GOT3 (cell line): ENCODE measurements around the gene TENM4.
"Not testable (repeated sequence)": the region's sequence is repeated elsewhere in the genome, so short reads cannot be mapped to it uniquely, and the experiment has no call there.

Source experiments
- DNase-seq: peaks from one replicate; lab custom pipeline; 2025; ENCODE audit warnings: mixed read lengths; lab: John Stamatoyannopoulos, UW

Gene TENM4

DNA sequence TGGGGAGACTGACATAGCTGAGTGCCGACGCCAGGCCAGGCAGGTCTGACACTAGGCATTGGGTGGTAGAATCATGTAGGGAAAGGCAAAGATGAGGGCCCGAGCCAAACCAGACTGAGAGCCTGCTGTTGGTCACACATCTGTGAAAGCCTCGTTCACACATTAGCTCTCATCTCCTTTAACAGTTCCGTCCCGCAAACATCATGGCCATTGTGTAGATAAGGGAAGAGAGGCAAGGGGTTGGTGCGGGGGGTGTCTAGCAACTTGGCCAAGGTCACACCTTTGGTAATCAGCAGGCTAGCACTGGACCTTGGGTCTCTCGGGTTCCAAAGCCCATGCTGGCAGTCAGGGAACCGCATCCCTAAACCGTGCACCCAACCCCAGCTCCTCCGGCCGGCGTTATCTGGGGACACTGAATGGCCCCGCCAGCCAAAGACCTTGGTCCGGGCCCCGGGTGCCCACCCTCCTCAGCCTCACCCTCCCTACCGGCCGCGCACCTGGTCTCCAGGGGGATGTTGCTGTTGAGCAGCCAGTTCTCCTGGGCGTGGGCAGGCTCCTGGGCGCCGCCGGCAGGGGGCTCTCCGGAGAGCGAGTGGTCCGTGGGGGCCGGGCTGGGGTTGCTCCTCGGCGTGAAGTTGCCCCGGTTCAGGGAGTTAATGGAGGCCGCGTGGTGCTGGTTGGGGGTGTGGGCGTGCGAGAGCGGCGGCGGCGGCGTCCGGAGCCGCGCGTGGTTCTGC lies 537.9 kb downstream of the TENM4 start:
- no peak for DNase-seq

DNA sequence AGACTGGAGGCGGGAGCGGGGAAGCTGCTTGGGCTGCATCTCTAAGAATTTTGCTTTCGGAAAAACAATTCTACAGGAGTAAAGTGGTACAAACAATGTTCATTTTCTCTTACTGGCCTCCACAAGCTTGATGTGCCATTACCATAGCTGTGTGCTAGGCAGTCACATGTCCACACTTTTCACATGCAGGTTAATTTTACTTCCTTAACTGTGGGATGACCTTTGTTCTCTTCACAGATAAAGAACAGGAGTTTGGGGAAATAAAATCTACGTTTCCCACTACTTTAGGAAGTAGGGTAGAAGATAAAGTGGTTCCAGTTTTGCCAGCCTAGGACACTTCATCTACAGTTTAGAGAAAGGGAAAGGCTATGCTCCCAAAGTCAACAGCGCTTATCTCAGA lies 539.0 kb downstream of the TENM4 start:
- no peak for DNase-seq

DNA sequence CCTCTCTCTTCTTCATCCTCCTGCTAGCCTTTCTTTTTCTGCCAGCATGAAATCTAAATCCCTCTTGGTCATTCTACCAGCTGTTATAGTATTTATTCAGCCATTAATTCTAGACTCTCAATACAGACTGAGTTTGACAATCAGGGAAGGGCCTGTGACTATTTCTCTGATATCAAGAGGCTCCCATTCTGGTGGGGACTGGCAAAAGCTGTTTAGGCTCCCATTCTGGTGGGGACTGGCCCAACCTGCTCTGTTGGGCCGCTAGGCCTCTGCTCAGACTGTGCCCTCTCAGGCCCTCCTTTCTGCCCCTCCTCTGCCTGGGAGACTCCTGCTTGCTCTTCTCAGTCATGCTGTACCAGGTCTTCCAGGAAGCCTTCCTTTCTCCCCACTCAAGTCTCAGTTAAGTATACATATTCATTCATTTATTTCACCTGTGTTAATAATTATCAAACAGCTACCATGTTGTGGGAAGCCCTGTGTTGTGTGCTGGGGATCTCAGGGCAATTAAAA lies 542.5 kb downstream of the TENM4 start:
- no peak for DNase-seq

DNA sequence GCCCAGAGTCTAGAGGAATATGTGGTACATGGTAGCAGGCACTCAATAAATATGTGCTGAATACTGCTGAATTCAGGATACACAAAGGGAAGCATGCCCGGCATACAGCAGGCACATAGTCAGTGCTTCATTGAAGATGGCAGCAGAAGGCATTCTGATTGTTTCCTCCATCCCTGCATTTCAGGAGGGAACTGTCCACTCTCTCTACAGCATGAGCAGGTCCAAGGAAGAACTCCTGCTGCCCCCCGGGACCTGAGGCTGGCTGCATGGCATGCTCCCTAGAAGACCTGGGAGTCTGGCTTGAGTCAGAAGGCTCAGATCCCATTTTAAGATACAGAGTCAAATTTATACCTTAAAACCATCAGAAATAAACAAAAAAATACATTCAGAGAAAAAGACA lies 546.8 kb downstream of the TENM4 start:
- DNase-seq: no peak

DNA sequence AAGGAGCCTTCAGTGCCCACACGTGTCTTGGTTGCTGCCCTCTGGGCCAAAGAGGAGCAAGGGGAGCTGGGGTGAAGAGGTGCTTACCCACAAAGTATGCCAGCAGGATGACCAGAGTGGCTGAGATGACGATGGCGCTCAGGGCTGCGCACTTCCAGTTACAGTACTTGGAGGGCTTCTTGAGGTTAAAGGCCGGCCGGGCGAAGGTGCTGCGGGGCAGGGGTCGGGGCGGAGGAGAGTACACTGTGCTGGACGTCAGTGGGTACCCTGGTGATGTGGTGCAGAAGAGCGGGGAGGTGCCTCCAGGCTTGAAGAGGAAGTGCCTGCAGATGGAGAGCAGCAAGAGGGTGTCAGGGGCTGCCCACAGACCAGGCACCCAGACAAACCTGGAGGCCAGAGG lies 551.1 kb downstream of the TENM4 start:
- DNase-seq: no peak

DNA sequence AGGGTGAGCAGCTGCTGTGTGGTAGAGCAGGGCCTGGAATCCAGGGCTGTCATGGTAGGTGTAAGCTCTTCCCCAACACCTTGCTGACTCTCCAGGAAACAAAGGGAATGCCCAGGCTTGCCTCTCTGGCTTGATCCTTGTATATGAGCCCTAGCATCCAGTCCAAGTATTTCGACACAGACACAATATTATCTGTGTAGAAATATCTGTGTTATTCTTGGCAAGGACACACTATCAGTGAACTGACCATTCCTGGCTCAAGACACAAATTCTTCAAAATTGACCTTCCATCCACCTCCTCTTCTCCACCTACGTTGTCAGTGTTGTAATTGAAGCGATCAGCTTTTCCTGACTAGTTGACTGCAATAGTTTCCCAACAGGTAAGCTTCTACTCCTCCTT lies 554.2 kb downstream of the TENM4 start:
- no peak for DNase-seq

DNA sequence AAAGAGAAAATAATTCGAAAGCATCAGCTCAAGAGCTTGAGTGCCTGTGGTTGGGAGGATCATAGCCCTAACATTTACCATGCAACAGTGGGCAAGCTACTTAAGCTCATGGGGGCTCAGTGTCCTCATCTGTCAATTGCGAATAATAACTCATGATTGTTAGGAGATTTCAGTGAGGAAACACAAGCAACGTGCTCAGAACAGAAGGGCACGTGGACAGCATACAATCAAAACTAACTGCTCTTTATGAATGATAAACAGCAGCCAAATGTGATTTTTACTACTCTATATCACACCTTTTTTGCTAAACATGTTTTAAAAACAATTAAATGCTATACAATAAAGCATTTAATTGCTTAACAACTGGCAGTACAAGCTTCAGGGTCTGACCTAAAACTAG lies 556.1 kb downstream of the TENM4 start:
- DNase-seq: no peak

DNA sequence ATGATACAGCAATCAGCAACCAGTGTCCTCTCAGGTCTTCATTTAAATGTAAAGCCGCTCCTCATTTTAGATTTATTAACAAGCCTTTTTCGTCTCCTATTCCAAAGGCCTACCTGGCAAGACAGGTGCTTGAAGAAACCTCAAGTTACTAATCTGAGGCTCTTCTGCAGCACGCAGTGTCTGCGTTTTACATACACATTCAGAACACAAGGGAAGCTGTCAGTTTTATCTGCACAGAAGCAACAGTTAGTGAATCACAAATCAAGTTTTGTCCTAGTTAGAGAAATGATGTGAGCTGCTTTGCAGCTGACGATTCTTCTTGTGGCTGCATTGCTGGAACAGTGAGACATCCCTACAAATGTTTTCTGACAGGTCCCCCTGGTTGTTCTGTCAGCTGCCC lies 557.3 kb downstream of the TENM4 start:
- no peak for DNase-seq

DNA sequence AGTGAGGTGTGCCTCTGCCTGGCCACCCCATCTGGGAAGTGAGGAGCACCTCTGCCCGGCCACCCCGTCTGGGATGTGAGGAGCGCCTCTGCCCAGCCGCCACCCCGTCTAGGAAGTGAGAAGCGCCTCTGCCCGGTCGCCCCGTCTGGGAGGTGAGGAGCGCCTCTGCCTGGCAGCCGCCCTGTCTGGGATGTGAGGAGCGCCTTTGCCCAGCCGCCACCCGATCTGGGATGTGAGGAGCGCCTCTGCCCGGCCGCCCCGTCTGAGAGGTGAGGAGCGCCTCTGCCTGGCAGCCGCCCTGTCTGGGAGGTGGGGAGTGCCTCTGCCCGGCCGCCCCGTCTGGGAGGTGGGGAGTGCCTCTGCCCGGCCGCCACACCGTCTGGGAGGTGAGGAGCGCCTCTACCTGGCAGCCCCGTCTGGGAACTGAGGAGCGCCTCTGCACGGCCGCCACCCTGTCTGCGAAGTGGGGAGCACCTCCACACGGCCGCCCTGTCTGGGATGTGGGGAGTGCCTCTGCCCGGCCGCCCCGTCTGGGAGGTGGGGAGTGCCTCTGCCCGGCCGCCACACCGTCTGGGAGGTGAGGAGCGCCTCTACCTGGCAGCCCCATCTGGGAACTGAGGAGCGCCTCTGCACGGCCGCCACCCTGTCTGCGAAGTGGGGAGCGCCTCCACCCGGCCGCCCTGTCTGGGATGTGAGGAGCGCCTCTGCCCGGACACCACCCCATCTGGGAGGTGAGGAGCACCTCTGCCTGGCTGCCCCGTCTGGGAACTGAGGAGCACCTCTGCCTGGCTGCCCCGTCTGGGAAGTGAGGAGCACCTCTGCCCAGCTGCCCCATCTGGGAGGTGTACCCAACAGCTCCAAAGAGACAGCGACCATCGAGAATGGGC lies 561.5 kb downstream of the TENM4 start:
- not testable (repeated sequence) for DNase-seq

DNA sequence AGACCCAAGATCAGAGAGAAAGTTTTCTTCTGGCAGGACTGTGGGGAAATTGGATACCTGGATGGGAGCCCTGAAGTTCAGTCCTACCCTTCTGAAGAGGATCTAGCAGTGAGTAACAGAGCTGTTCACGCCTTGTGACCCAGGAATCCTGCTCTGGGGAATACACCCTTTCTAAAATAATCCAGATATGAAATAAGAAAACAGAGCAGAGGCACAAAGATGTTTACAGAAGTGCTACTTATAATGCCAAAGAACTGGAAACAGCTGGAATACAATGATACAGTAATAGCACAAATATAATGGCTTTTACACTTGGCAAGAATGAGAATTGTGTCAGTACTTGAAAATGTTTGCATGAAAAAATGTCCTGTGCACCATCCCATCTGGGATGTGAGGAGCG lies 562.2 kb downstream of the TENM4 start:
- DNase-seq: no peak

DNA sequence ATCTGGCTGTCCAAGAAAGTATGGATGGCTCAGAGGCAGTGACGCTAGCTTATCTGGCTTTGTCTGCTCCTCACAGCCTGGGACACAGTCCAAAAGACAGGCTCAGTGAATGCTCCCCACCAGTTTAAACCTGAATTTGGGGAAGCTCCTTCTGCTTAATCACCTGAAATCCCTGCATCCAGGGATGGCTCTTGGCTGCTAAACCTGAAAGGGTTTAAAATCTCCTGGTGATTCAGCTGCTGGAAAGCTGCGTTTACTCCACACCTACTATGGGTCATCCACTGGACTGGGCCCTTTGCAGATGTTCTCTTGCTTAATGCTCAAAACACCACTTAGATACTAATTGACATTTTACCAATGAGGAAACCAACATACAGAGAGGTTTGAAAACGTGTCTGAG lies 564.2 kb downstream of the TENM4 start:
- DNase-seq: no peak

DNA sequence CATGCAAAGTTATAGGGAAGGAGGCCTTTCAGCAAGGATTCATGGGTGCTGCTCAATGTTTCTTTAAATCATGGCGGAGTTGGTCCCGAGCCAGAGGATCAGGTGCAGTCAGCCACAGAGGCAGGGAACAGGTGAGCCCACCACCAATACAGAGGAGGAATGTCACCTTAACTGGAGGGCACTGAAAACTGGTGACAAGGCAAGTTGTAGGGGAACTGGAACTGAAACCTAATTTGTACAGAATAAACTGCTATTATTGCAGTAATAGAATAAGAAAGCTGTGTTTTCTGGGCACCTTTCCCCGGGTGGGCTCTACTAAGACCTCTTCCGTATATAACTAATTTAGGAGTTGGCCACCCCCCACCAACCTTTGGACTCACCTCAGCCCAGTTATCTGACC lies 570.2 kb downstream of the TENM4 start:
- DNase-seq: no peak

DNA sequence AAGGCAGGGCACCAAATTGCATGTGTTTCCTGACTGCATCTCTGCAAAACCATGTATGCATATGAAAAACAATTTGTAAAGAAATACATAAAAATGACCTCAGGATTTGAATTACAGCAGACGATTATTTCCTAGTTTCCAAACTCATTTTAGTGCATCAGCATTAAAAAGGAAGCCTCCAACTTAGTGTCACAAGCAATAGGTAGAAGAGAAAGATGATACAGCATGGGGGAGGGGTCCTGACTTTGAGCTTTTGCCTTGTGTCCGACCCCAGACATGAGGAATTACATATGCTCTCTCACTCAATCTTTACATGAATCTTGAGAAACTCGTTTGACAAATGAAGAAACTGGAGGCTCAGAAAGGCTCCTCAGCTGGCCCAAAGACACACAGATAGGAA lies 571.5 kb downstream of the TENM4 start:
- no peak for DNase-seq

DNA sequence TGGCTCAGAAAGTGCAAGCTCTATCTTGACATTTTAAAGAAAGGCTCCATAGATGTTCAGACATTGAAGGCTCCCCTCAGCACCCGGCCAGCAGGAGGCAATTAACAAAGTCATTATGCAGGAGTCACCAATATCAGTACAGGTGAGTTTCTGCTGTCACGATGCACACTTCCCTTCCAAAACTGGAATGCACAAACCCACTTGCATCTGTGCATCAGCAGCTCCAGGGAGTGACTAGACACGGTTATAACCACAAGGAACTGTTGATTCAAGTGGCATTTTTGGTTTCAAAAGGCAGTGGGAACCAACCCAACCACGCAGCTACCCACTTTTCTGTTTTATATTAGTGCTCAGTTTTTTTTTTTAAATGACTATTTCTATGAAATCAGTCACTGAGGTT lies 572.3 kb downstream of the TENM4 start:
- DNase-seq: no peak

DNA sequence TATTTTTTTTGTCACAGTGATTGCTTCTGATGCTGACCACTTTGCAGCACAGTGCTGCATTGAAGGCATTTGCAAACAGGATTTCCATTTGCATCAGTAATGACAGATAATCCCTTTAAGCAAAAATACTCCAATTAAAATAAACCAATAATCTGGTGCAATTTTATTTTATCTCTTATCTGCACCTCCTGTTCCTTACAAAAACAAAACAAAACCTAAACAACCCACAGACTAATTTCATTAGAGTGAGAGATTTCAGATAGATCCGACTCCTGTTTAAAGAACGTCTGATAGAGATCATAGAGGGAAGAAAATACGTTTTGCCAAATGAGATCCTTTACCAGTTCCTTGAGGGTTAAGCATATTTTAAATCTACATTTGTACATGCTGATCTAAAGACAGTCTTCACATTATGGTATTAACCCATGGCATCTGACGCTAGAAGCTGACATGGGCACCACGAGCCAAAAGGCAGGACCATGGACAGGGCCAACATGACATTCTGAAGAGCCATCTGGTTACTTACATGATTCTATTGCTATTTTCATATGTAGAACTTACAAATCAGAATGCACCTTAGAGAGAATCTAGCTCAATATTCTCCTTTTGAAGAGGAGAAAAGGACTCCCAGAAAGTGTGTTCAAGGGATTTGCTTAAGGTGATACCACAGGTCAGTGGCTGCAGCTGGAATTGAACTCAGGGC lies 580.0 kb downstream of the TENM4 start:
- no peak for DNase-seq

DNA sequence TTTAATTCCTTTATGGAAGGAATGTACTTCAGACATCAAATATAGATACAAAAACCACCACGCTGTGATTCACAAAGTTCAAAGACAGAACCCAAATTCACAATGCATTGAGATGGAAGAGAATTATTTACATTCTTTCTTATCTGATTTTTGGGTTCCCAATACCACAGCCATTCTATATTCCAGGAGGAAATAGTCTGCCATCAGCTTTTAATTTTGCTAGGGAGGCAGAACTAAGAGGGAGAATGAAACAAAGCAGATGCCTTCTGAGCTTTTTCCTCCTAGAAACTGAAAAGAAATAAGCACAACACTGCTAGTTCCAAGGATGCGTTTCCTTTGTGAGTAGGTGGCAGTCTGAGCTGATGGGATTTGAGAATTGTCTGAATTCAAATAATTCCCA lies 583.1 kb downstream of the TENM4 start:
- DNase-seq: no peak

DNA sequence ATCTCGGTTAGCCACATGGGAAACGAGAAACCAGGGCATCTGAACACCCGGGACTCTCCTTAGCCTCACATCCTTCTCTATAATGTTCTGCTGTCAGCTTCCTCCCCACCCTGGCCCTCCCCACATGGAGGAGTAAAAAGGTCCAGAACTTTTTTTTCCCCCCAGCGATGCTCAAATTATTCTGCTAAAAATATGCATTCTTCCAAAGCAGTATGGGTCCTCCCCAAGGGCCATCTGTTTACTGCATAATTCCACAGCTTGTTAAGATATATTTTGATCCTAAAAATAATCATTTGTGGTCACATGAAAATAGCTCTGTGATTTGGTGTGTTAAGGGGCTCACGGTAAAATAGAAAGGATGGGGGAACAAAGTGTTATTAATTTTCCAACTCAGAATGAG lies 584.6 kb downstream of the TENM4 start:
- no peak for DNase-seq

DNA sequence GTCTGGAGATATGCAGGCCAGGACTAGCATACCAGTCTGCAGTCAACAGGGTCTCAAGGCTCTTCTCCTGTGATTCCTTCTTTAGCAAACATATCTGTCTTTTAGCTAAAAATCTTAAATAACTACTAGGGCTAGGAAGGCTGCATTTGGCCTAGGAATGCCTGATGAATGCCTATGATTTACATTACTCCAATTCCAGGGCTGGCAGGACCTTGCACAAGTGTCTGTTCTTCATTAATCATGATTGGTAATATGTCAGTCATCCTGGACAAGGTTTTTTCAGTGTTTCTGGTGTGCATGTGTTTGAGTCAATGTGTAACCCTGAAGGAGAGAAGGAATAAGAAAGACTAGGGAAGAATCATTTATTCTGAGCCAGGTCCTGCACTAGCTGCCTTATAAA lies 585.7 kb downstream of the TENM4 start:
- DNase-seq: no peak

DNA sequence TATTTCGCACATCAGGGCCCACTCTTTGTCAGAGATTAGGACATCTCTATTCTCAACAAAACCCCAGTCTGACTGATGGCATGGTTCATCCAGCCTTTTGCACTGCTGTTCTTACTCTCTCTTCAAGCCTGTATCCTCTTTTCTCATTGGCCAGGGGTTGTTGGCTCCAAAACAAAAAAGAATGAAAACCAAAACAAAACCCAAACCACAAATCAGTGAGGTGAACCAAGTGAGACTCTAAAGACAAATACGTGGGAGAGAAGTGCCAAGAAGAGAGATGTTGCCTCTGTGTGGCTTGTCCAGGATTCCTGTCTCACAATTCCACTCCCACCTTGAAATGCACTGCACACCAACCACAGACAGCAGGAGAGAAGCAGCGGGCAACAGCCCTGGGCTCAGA lies 587.3 kb downstream of the TENM4 start:
- no peak for DNase-seq

DNA sequence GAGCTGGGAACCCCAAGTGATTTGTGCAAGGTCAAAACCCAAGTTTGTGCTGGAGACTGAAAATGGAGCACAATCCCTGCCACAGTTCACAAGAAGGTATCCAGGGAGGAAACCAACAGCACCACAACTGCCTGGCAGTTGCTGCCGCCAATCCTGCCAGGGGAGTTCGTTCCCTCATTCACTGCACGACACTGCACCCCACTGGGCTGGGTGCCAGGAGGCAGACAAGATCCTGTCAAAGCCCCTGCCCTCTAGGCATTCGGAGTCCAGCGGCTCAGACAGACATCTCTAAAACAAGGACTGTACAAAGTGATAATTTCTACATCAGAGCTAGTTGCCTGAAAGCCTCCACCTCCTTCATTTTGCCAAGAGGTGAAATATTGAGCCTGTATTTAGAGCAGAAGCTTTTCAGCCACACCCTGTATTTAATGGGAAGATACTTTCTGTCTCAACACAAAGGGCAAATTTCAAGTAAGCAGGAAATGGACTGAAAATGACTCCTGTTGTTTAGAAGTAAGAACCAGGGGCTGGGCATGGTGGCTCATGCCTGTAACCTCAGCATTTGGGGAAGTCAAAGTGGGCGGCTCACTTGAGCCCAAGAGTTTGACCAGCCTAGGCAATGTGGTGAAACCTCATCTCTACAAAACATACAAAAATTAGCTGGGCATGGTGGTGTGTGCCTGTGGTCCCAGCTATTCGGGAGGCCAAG lies 588.8 kb downstream of the TENM4 start:
- DNase-seq: no peak

DNA sequence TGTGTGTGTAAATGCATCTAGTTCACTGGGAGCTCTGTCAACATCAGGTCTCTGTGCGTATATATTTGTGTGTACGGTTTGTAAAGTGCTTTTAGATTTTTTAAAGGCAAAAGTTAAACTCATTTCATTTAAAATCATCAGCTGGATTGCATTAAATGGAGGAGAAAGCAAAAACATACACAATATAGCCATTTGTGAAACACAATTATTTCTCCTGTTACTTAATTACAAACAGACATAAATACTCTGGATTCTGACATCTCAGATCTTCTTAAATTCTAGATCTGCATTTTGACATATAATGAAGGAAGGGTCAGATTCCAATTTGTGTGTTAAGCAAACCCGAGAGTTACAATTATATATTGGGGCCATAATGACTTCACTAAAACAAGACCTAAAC lies 590.8 kb downstream of the TENM4 start:
- no peak for DNase-seq

DNA sequence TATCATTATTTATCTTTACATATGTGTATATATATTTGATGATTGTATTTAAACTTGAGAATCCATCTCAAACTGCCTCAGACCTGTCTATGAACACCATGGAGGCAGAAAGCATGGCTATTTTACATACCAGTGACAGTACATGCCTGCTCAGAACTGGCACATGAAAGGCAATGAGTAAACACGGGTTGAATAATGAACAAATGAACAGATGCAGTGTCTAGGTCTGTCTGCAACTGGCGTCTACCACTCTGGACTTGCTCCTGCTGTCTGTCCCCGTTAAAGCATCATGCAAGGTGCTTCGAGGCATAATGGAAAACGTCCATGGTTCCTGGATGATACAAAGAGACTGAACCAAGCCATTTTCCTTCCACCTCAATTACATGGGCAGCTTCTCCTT lies 594.6 kb downstream of the TENM4 start:
- no peak for DNase-seq
